Ishikawa (cell line): ENCODE results near the gene ERGIC1.

Experiments used
- CEBPB ChIP-seq: IDR thresholded peaks from 2 replicates; pipeline ENCODE4 v1.6.1; 2012
- CREB1 ChIP-seq: IDR thresholded peaks from 2 replicates; pipeline ENCODE4 v1.6.1; 2012; ENCODE audit warnings: low read depth
- EGR1 ChIP-seq: IDR thresholded peaks from 2 replicates; pipeline ENCODE4 v1.6.1; 2012
- EP300 ChIP-seq: IDR thresholded peaks from 2 replicates; pipeline ENCODE4 v1.6.1; 2012; ENCODE audit warnings: borderline replicate concordance
- FOXM1 ChIP-seq: IDR thresholded peaks from 2 replicates; pipeline ENCODE4 v1.6.1; 2012; ENCODE audit warnings: low read depth, borderline replicate concordance
- MAX ChIP-seq: IDR thresholded peaks from 2 replicates; pipeline ENCODE4 v1.6.1; 2012
- NFIC ChIP-seq: IDR thresholded peaks from 2 replicates; pipeline ENCODE4 v1.6.1; 2012
- RAD21 ChIP-seq: IDR thresholded peaks from 2 replicates; pipeline ENCODE4 v1.6.1; 2012; ENCODE audit warnings: low read depth
- TAF1 ChIP-seq: IDR thresholded peaks from 2 replicates; pipeline ENCODE4 v1.6.1; 2012; ENCODE audit warnings: low read depth, mild to moderate bottlenecking
- TCF12 ChIP-seq: IDR thresholded peaks from 2 replicates; pipeline ENCODE4 v1.6.1; 2012; ENCODE audit warnings: low read depth
- TEAD4 ChIP-seq: IDR thresholded peaks from 2 replicates; pipeline ENCODE4 v1.6.1; 2012
- YY1 ChIP-seq: IDR thresholded peaks from 2 replicates; pipeline ENCODE4 v1.6.1; 2012; ENCODE audit warnings: low read depth
- ZBTB7A ChIP-seq: IDR thresholded peaks from 2 replicates; pipeline ENCODE4 v1.6.1; 2012; ENCODE audit warnings: low read depth
- TF ChIP-seq, protein P1 (sequence below): IDR thresholded peaks from 2 replicates; pipeline ENCODE4 v1.6.1; 2012; ENCODE audit warnings: low read depth, mild to moderate bottlenecking
- TF ChIP-seq, protein P2 (sequence below): IDR thresholded peaks from 2 replicates; pipeline ENCODE4 v1.6.1; 2012

The ERGIC1 gene

GRCh38 chr5:172844577-172844838 lies 10.5 kb downstream of the ERGIC1 start:
- no peak for TF ChIP-seq TAF1
- TF ChIP-seq ZBTB7A = no peak
- no peak for TF ChIP-seq CREB1
- no peak for TF ChIP-seq EP300
- no peak for TF ChIP-seq NFIC
- TF ChIP-seq CEBPB = no peak
- no peak for TF ChIP-seq TEAD4
- TF ChIP-seq, protein P1, sequence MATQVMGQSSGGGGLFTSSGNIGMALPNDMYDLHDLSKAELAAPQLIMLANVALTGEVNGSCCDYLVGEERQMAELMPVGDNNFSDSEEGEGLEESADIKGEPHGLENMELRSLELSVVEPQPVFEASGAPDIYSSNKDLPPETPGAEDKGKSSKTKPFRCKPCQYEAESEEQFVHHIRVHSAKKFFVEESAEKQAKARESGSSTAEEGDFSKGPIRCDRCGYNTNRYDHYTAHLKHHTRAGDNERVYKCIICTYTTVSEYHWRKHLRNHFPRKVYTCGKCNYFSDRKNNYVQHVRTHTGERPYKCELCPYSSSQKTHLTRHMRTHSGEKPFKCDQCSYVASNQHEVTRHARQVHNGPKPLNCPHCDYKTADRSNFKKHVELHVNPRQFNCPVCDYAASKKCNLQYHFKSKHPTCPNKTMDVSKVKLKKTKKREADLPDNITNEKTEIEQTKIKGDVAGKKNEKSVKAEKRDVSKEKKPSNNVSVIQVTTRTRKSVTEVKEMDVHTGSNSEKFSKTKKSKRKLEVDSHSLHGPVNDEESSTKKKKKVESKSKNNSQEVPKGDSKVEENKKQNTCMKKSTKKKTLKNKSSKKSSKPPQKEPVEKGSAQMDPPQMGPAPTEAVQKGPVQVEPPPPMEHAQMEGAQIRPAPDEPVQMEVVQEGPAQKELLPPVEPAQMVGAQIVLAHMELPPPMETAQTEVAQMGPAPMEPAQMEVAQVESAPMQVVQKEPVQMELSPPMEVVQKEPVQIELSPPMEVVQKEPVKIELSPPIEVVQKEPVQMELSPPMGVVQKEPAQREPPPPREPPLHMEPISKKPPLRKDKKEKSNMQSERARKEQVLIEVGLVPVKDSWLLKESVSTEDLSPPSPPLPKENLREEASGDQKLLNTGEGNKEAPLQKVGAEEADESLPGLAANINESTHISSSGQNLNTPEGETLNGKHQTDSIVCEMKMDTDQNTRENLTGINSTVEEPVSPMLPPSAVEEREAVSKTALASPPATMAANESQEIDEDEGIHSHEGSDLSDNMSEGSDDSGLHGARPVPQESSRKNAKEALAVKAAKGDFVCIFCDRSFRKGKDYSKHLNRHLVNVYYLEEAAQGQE = no peak
- TF ChIP-seq FOXM1 = no peak
- TF ChIP-seq, protein P2, sequence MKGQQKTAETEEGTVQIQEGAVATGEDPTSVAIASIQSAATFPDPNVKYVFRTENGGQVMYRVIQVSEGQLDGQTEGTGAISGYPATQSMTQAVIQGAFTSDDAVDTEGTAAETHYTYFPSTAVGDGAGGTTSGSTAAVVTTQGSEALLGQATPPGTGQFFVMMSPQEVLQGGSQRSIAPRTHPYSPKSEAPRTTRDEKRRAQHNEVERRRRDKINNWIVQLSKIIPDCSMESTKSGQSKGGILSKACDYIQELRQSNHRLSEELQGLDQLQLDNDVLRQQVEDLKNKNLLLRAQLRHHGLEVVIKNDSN = no peak
- no peak for TF ChIP-seq YY1
- no peak for TF ChIP-seq TCF12
- no peak for TF ChIP-seq EGR1
- TF ChIP-seq RAD21 = no peak
- TF ChIP-seq MAX = no peak

GRCh38 chr5:172845154-172845553 lies 11.1 kb downstream of the ERGIC1 start:
- TF ChIP-seq, protein P1 = no peak
- TF ChIP-seq FOXM1 (no peak), TEAD4 (no peak), EP300 (no peak), CREB1 (no peak), CEBPB (no peak), NFIC (no peak), YY1 (no peak), MAX (no peak), EGR1 (no peak), RAD21 (no peak), ZBTB7A (no peak), TAF1 (no peak), TCF12 (no peak)
- TF ChIP-seq, protein P2 = no peak

- TF ChIP-seq TEAD4 = no peak
- no peak for TF ChIP-seq MAX
- TF ChIP-seq, protein P2 = no peak
- TF ChIP-seq RAD21 = no peak
- TF ChIP-seq NFIC = no peak
Measured at GRCh38 chr5:172845576-172845975, 11.5 kb downstream of the ERGIC1 start.

GRCh38 chr5:172846249-172846648 lies 12.2 kb downstream of the ERGIC1 start:
- TF ChIP-seq ZBTB7A (no peak), TEAD4 (no peak)

GRCh38 chr5:172846677-172847076 lies 12.6 kb downstream of the ERGIC1 start:
- no peak for TF ChIP-seq CEBPB
- TF ChIP-seq, protein P1 = no peak
- TF ChIP-seq YY1 = no peak
- no peak for TF ChIP-seq TEAD4
- no peak for TF ChIP-seq ZBTB7A
- TF ChIP-seq TAF1 = no peak
- TF ChIP-seq TCF12 = no peak
- no peak for TF ChIP-seq RAD21
- TF ChIP-seq MAX = no peak
- TF ChIP-seq CREB1 = no peak
- TF ChIP-seq EGR1 = no peak
- TF ChIP-seq FOXM1 = no peak
- TF ChIP-seq NFIC = no peak
- TF ChIP-seq, protein P2 = no peak
- TF ChIP-seq EP300 = no peak
